GM19468 (cell line): Measurements from ENCODE around the gene PRAF2.

Experiments
- ATAC-seq: cut with Tn5 transposase; IDR thresholded peaks from one replicate; pipeline ENCODE4 v1.9.1; 2021; ENCODE audit warnings: mild to moderate bottlenecking, moderate library complexity, moderate number of reproducible peaks; ENCODE audit not compliant: unreplicated experiment; ENCODE audit errors: extremely low read depth

Gene PRAF2

DNA sequence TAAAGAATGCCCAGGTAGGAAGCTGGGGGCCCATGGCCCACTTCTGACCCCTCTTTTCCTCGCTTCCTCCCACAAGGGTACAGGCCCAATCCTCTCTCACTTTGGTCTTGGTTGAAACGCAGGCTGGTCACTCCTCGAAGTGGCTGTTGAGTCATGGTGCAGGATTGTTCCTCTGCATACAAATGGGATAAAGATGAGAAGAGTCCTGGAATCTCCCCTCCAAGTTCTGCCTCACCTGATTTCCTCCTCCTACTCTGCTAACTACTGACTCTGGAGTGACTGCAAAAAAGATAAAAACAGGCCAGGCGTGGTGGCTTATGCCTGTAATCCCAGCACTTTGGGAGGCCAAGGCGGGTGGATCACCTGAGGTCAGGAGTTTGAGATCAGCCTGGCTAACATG lies 4.1 kb upstream of the PRAF2 start:
- ATAC-seq, result no peak

DNA sequence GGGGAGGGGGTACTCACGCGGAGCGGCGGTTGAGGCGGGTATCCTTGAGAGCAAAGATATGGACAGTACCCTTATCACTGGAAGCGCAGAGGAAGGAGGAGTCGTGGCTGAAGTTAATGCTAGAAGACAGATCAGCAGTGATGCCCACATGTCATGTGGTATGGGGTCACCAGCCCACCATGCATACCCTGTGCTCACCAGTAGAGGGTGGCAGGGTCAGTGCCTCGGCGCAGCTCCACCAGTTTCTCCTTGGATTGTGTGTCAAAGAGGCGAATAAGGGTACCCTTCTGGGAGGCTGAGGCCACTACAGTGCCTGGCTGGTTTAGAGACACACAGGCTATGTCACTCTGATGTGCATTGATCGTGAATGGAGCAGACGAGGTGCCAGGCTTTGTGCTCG lies 1.5 kb upstream of the PRAF2 start:
- ATAC-seq, result no peak

DNA sequence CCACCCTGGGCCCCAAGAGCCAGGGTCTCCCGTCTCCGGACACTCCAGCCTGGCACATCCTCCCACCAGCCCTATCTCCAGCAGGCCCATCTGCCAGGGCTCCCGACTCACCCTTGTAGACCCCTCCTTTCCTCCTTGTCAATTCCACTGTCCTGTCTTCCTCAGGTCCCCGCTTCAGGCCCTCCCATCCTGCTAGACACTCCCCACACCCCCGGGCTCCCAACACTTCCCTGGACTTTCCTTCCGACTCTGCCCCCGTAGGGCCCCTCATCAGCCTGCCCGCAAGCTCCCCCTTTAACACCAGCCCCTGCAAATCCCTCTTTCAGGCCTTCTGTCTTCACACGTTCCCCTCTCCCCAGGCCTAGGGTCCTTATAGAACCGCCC lies 1.1 kb downstream of the PRAF2 start:
- ATAC-seq, result no peak

DNA sequence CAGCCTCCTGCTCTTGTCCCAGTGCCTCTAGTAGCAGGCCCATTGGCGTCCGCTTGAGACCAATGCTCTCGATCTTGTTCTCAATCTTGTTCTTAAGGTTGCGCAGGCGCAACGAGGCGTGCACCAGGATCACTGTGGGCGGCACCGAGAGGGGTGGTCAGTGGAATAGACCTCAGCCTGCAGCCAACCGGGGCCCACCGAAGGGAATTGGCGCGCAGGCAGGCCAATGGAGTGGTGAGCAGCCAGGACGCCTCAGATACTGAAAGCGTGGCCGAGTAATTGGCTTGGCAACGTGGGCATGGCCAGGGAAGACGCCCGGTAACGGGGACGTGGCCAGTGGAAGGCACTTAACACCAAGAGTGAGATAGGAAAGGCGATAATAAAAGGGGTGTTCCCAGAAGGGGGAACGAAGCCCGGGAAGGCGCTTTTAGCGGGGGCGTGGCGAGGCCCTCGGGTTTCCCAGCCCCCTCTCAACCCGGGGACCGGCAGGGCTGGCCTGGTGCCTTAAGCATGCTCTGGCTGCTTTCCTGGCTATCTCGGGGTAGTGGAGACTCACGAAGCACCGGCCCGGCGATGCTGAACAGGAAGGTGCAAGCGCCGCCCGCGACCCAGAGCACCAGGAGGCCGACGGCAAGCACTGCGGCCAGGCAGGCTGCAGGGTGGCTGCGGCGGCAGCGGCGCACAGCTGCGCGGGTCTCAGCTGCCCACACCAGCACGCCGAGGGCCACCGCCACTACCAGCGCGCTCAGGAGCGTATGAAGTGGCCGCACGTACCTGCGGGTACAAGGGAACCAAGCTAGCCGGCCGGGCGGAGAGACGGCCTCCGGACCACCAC lies 1.7 kb downstream of the PRAF2 start:
- no peak for ATAC-seq

DNA sequence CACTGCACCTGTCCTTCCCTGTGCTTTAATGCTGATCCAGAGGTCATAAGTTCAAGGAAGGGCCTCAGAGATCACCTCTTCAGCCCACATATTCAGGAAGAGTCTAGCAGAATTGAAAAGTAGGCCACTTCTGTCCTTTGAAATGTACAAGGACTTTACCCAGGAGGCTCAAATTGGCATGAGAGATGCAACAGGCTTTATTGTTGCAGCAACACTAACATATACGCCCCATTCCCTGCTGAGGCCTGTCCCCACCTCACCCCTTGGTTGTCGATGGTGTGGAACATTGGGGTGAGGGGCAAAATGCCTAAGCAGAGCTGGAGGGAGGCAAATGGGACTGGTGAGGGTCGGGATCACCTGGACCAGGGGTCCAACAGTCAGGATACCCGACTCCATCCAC lies 2.8 kb downstream of the PRAF2 start:
- ATAC-seq, result no peak

DNA sequence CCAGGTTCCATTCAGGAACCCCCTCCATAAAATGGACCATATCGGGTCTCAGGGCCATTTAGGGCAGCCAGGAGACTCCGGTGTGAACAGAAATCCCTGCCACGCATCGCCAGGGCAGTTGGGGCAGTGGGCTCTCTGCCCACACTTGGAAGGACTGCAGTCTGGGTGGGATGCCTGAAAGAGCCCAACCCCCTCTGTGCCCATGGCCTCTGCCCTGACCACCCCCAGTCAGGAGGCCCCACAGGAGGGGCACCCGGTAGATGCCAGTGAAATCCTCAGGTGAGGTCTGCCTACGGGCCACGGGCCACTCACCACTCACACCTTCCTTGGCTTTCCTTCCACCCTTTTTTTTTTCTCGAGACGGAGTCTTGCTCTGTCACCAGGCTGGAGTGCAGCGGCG lies 4.8 kb downstream of the PRAF2 start:
- ATAC-seq, result no peak

DNA sequence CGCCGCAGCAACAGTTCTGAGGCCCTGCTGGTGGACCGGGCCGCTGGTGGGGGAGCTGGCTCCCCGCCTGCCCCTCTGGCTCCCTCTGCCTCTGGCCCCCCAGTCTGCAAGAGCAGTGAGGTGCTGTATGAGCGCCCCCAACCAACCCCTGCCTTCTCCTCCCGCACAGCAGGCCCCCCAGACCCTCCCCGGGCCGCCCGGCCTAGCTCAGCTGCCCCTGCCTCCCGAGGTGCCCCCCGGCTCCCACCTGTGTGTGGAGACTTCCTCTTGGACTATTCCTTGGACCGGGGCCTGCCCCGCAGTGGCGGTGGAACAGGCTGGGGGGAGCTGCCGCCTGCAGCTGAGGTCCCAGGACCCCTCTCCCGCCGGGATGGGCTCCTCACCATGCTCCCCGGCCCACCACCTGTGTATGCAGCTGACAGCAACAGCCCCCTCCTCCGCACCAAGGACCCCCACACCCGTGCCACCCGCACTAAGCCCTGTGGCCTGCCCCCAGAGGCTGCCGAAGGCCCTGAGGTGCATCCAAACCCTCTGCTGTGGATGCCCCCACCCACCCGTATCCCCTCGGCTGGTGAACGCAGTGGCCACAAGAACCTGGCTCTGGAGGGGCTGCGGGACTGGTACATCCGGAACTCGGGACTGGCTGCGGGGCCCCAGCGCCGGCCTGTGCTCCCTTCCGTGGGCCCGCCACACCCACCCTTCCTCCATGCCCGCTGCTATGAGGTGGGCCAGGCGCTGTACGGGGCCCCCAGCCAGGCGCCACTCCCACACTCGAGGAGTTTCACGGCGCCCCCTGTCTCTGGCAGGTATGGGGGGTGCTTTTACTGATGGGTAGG lies 6.3 kb downstream of the PRAF2 start:
- no peak for ATAC-seq

DNA sequence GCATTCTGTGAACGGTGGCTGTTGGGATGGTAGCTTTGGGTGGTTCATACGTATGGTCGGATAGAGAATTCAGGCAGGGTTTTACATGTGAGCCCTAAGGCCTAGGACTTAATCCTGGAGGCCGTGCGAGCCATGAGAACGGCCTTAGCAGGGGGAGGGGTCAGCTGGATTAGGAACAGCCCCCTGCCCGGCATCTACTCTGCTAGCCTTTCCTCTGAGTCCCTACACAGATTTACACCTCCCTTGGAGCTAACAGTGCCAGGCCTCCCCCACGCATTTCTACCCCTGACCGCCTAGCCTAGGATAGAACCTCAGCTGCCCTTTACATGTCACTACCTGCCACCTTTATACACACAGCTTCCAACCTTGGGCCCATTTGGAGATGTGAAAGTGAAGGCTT lies 7.1 kb downstream of the PRAF2 start:
- no peak for ATAC-seq

DNA sequence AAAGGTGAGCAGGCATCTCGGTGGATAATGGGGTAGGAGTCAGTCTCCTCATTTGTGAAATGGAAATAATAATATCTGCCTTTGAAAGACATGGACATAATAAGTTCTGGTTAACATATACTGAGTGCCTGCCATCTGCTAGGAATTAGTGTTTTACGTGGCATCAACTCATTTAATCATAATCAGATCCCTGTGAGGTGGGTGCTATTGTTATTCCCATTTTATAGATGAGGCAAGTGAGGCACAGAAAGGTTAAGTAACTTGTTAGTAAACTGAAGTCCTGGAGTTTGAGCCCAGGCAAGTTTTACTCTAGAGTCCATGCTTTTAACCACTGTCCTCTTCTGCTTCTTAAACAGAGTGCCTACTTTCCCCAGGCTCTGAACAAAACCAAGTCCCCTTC lies 7.5 kb downstream of the PRAF2 start:
- ATAC-seq, result no peak

DNA sequence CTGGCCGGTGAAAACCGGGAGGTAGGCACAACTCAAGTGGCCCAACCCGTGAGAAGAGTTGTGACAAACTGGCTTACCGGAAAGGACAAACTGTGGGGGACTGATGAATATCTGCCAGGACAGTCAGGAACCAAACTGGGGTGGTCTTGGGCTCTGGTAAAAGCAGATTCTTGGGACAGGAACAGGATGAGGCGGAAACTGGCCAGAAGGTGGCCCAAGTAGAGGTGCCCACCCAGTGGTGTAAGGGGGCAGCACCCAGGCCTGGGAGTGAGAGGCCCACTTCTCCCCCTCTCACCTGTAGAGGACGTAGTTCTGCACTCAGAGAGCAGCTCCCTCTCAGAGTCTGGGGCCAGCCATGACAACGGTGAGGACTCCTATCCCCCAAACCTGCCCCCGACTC lies 9.1 kb downstream of the PRAF2 start:
- ATAC-seq, result no peak

DNA sequence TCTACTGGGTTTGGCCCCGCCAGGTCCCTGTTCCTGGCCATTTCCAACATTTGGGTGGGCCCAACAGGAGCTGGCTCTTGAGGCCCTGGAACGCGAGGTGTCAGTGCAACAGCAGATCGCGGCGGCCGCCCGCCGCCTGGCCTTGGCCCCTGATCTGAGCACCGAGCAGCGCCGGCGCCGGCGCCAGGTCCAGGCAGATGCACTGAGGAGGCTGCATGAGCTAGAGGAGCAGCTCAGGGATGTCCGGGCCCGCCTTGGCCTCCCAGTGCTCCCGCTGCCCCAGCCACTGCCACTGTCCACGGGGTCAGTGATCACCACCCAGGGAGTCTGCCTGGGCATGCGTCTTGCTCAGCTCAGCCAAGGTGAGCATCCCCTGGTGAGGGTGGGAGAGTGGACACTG lies 9.5 kb downstream of the PRAF2 start:
- ATAC-seq, result no peak

DNA sequence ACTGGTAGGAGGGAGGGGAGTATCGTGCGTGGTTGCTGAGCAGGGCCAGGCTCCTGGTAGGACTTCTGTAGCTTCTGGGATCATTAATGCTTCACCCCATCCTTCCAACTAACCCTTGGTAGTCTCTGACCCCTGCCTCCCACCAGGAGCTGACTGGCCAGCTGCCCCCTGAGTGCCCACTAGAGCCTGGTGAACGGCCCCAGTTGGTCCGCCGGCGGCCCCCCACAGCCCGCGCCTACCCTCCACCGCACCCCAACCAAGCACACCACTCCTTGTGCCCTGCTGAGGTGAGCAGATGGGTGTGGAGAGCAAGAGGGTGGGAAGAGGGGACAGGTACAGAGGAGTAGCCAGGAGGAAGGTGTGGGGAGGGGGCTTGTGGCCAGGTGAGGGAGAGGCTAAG lies 10.1 kb downstream of the PRAF2 start:
- no peak for ATAC-seq

DNA sequence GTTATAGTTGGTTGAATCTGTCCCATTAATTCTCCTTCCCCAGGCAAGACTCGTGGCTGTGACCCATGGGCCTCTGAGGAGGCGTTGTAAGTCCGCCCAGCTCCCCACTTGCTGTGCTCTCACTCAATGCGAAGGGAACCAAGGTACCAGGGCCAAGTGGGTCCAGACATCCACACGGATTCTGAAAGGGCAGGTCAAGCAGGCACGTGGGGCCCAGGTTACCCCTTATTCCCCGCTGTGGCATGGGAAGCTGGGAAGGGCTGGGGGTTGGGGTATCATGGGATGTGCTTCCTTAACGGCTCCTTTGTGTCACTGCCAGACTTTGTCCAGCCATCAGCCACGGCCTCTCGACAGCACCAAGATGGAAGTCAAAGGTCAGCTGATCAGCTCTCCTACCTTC lies 11.9 kb downstream of the PRAF2 start:
- ATAC-seq, result no peak

DNA sequence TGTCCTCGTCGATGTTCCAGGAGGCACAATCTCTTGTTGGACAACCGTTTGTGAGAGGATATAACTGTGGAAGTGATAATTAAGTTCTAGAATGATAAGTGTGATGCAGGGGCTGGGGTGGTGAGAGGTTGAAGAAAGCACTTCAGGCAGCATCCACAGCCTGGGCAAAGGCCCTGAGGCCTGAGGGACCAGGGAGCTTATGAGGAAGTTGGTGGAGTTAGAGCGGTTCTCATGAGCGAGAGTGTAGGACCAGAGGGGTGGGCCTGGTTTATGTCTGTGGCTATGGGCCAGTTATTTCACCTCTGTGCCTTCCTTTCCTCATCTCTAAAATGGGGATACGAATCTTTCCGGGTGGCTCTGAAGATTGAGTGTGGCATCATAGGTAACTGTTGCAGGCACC lies 12.3 kb downstream of the PRAF2 start:
- no peak for ATAC-seq

DNA sequence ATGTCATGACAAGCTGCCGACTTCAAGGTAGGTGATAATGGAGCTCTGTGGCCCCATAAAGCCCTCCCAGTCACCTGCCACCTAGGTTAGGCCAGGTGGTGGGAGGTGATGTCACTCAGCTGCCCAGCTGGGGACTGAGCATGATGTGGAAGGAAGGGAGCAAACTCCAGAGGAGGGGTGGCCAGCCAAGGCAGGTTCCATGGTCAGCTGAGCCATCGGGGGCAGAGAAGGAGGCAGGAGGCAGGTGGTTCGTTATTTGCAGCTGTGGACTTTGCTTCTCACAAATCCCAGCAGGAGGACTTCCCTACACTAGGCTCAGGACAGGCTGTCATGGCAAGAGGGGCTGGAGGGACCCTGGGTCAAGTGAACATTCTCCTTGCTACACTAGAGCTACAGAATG lies 12.9 kb downstream of the PRAF2 start:
- ATAC-seq, result no peak

DNA sequence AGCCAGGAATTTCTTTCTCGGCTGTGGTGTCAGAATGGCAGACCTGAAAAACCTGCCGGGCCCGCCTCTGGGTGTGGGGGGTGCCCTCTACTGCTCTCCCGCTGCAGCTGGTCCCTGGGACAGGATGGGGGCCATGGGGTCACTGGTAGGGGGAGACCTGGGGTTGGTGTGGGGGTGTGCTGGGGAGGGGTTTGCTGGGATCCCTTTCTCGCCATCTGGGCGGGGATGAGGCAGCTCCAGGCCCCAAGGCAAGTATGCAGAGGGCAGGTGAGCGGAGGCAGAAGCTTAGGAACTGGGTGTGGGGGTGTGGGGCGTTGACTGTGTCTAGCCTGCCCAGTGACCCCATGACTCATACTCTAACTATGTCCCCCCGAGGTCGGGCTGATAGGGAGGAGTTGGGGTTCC lies 14.1 kb downstream of the PRAF2 start:
- ATAC-seq, result no peak

DNA sequence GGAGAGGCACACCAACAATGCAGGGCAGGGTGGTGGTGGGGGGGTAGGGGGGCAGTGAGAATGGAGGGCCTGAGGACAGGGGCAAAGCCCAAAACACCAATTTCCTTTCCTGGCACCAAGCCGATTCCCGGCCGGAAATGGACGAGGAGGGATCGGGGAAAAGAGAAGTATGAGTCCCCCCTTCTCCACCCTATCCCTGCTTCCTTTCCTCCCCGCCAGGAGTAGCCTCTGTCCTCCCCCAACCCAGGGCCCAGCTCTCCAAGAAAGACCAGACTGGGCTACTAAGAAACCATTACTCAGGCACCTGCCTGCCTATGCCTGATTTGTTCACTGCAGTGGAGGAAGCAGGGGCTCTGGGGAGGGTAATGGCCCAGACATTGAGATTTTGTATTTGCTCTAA lies 14.6 kb downstream of the PRAF2 start:
- no peak for ATAC-seq

DNA sequence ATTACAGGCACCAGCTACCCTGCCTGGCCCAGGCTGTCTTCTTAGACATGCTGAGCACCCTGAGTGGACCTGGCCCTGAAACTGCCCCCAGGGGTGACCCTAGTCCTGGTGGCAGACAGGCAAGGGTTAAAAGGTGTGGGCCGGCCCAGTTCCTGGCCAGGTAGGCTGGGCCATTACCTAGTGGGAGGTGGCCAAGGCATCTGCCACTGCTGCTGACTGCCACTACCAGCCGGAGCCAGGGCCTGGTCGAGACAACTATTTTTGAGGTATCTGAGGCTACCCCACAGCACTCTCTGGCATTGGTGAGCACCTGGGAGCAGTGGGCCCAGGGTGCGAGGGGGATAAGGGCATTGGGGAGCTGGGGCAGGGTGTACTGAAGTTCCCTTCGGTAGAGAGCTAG lies 15.0 kb downstream of the PRAF2 start, which contains the start of gene CCDC120:
TSS of gene CCDC120 (plus strand) at position 206 of the 400 bp plus-strand sequence. CDS start 3,043 bp downstream, outside the sequence.
- ATAC-seq, result no peak

DNA sequence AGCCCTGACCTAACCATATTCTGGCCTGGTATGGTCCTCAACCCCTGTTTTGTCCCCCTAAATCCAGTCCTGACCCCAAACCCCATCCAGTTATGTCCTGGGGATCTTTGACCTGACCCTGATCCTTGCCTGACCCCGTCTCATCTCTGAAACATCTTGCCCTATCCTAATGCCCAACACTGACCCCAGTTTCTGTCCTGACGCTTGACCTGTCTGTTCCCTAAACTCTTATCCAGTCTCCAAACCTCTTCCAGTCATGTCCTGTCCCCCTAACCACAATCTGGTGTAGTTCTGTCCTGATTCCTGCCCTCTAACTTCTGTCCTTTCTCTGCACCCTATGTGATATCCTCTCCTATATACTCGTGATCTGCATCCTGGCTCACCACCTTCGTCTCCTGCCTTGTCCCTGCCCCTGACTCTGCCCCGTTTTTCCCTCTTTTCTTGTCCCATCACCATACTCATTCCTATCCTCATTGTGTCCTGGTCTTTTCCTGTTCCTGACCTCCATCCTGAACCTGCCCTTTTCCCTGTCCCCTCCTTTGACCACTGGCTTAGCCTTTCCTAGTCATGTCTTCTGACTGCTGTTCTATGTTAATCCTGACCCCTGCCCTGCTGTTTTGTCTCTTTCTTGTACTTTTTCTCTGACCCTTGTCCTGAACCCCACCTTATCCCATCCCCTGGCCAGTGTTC lies 19.6 kb downstream of the PRAF2 start:
- no peak for ATAC-seq

DNA sequence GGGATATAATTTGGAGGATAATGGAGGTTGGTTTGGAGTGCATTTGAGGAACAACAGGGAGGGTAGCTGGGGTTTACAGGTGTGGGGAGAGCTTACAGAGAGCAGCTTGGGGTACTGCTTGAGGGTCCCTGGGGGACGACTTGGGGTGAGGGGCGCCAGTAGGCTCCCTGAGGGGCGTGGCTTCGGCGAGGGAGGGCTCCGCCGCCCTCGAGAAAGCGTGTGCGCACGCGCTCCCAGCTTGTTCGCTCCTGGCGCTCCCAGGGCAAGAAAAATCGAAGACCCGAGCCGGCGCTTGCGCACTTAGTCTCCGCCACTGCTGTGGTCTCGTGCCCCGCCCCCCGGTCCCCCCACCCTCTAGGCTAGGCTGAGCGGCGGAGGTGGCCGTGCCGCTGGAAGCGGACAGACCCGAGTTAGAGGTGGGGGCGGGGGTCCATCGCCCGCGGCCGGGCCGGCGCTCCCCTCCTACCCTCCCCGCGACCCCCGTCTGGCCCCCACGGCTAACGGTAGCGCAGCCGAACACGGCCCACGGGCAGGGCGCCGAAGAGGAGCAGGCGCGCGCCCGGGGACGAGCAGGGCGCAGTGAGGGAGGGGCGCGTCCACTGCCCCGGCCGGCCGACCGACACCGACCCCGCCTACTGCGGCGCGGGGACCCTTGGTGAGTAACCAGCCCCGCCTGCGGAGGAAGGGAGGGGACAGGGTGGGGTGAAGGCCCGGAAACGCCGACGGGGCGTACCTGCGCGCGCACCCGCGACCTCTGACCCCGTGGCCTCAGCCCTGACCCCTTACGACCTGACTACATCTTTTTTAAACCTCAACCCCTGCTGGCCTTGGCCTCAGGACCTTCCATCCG lies 20.4 kb downstream of the PRAF2 start:
- ATAC-seq, result no peak
